NCI-H1092 treated with DMSO at 0.1 percent for 48 hours (cell line): ENCODE results near the gene WDR33.
"Not testable (repeated sequence)": the region's sequence is repeated elsewhere in the genome, so short reads cannot be mapped to it uniquely, and the experiment has no call there.

Experiments used
- DNase-seq: peaks from one replicate; lab custom pipeline; 2025; lab: John Stamatoyannopoulos, UW

The WDR33 gene

DNA sequence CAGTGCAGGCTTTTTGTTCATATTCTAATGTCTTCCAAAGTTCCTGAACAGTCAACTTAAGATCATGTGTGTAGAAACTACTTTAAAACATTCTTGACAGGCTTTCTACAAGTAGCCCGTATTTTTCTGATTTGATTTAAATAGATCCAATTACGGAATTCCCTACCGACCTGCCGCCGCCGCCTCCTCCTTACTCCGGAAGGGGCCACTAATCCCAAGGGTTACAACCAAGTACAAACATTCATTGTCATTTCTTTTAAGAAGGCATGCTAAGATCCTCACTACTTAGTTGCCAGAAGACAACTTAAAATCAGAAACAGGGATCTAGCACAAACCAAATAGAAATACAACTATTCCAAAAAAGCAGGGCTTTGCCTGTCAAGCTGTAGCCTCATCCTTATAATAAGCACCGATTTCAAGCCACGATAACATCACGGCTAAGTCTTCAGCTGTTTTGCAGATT is 784 bp downstream of the WDR33 start:
- peak; percentile 15 for DNase-seq

GRCh38 chr2:127807678-127808353 is 3.2 kb downstream of the WDR33 start:
- no peak for DNase-seq

GRCh38 chr2:127806860-127807259 is 4.1 kb downstream of the WDR33 start:
- not testable (repeated sequence) for DNase-seq

GRCh38 chr2:127805491-127805890 is 5.5 kb downstream of the WDR33 start:
- no peak for DNase-seq

DNA sequence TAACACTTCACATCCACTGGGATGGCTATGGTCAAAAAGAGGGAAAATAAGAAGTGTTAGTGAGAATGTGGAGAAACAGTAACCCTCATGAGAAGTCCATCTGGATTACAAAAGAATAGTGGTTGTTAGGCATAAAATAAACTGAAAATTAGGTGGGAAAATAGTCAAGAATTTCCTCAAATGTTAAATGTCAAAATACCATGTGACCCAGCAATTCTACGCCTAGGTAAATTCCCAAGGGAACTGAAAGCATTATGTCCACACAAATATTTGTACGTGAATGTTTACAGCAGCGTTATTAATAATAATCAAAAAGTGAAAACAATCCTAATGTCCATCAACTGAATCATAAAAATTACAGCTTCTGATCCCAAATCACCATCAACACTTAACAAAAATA is 11.0 kb downstream of the WDR33 start:
- no peak for DNase-seq

DNA sequence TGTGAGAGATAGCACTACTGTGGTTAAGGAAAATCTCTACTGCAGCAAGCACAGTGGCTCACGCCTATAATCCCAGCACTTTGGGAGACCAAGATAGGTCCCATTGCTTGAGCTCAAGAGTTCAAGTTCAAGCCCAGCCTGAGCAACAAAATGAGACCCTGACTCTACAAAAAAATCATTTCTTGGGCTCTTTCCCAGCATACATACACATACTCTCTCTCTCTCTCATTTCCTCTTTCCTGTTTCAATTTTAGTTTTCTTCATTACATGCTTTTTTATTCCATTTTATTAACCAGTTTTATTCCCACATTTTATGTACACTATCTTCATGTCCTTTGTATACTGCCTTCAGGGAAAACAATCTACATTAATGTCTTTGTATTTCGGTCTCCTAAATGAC is 14.6 kb downstream of the WDR33 start:
- no peak for DNase-seq

DNA sequence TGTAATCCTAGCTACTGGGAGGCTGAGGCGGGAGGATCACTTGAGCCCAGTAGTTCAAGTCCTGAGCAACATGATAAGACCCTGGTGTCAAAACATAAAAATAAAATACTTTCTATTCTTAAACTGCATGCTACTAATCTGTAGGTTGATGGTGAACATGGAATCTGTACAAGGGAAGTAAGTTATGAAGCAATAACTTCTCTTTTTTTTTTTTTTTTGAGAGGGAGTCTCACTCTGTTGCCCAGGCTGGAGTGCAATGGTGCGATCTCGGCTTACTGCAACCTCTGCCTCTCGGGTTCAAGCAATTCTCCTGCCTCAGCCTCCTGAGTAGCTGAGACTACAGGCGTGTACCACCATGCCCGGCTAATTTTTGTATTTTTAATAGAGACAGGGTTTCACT is 16.1 kb downstream of the WDR33 start:
- DNase-seq = not testable (repeated sequence)

DNA sequence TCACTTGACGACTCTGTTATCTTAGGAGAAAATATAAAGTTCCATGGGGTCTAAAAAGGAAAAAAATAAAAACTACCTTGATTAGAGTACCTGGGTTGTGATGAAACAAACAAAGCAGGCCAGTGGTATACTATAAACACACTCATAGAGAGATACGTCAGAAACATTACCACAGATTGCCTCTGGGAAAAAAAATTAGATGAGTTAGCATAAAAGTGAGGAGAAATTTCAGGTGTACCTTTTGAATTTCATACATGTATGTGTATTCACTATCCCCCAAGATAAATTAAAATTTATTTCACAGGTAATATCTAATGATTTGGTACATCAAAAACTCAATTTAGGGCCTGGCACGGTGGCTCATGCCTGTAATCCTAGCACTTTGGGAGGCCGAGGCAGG is 18.2 kb downstream of the WDR33 start:
- no peak for DNase-seq

DNA sequence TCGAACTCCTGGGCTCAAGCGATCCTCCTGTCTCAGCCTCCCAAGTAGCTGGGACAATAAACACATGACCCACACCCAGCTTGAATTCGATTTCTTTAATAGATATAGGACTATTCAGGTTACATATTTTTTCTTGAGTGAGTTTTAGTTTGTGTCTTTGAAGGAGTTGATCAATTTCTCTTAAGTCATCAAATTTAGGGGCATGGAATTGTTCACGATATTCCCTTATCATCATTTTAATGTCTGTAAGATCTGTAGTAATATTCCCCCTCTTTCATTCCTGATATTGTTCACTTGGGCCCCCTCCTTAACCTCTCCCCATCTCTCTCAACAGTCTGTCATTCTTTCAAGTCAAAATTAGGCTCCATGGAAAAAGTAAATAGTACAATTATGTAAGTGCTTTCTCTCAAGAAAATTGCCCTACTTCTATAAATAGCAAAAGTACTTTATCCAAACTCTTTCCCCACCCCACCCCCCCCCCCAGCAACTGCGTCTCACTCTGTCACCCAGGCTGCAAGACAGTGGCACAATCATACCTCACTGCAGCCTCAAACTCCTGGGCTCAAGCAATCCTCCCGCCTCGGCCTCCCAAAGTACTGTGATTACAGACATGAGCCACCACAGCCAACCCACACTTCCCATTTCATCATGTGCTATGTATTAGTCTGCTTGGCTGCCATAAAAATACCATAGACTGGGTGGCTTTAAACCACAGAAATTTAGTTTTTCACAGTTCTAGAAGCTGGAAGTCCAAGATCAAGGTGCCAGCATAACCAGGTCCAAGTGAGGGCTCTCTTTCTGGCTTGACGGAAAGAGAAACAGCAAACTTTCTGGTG is 20.1 kb downstream of the WDR33 start:
- no peak for DNase-seq

DNA sequence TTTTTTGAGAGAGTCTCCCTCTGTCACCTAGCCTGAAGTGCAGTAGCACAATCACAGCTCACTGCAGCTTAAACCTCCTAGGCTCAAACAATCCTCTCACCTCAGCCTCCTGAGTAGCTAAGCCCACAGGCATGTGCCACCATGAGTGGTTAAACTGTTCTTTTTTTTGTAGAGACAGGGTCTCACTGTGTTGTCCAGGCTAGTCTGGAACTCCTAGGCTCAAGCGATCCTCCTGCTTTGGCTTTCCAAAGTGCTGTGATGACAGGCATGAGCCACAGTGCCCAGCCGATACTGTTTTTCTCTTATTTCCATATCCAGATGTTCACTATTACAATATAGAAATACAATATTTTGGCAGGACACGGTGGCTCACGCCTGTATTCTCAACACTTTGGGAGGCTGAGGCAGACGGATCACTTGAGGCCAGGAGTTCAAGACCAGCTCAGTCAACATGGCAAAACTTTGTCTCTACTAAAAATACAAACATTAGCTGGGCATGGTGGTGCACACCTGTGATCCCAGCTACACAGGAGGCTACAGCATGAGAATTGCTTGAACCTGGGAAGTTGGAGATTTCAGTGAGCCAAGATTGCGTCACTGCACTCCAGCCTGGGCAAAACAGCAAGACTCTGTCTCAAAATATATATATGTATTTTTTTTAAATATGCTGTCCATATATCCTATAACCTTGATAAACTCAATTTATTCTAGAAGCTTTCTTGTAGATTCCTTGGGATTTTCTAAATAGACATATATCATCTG is 24.7 kb downstream of the WDR33 start:
- DNase-seq = no peak

DNA sequence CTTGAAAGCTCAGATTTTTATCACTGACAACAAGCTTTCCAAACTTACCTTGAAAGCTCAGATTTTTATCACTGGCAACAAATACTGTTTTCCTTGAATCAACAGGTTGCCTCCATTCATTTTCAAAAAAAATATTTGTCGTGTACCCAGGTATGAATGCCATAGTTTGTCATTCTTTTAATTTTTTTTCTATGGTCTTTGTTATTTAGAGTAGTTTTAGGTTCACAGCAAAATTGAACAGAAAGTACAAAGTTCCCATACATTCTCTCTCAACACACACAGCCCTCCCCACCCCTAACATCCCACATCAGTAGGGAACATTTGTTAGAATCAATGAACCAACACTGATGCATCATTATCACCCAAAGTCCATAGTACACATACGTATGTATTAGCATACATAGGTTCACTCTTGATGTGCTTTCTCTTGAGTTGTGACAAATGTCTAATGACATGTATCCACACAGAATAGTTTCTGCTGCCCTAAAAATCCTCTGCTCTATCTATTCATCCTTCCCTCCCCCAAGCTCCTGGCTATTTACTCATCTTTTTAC is 25.9 kb downstream of the WDR33 start:
- no peak for DNase-seq

GRCh38 chr2:127783101-127783500 is 27.9 kb downstream of the WDR33 start:
- no peak for DNase-seq

GRCh38 chr2:127778850-127779249 is 32.1 kb downstream of the WDR33 start:
- DNase-seq = no peak

- DNase-seq = no peak
Measured at GRCh38 chr2:127778447-127778846, 32.5 kb downstream of the WDR33 start.

GRCh38 chr2:127776122-127776780 is 34.7 kb downstream of the WDR33 start:
- no peak for DNase-seq

DNA sequence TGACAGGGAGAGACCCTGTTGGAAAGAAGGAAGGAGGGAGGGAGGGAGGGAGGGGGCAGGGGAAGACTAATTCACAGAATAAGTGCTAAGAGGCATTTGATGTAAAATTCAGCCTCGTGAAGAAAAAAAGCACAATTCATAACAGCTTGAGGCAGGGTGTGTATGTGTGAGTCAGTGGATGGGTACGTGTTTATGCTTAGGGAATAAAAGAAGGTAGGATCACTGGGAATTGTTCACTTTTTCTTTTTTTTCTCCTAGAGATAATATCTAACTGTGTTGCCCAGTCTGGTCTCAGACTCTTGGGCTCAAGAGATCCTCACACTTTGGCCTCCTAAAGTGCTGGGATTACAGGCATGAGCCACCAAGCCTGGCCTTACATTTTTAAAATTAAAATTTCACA is 39.2 kb downstream of the WDR33 start:
- no peak for DNase-seq

DNA sequence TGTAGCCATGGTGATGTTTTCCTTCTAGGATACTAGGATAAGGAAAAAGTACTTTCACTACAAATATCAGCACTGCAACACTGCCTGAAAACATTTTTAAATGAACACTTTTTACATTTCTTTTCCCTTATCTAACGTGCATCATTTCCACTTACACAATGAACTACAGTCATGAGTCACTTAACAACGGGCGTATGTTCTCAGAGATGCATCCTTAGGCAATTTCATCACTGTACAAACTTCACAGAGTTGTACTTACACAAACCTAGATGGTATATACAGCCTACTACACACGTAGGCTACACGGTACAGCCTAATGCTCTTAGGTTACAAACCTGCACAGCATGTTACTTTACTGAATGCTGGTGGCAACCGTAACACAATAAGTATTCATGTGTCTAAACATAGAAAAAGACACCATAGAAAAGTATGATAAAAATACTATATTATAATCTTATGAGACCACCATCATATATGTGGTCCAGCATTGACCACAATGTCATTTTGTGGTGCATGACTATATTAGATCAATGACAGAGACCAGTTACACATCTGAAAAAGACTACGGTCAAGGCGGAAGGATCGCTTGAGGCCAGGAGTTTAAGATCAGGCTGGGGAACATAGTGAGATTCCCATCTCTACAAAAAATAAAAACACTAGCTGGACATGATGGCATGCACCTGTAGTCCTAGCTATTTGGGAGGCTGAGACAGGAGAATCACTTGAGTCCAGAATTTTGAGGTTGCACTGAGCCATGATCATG is 39.8 kb downstream of the WDR33 start:
- DNase-seq = no peak

DNA sequence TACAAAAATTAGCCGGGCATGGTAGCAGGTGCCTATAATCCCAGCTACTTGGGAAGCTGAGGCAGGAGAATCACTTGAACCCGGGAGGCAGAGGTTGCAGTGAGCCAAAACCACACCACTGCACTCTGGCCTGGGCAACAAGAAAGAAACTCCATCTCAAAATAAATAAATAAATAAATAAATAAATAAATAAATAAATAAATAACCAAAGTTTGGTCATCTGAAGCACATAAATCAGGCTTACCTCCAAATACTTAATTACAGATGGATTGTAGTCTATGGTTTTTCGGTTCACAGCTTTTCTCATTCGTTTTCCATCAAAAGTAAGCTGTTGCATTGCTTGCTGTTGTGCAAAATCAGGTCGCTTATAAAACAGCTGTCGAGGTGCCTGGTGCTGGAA is 40.4 kb downstream of the WDR33 start:
- DNase-seq = not testable (repeated sequence)

DNA sequence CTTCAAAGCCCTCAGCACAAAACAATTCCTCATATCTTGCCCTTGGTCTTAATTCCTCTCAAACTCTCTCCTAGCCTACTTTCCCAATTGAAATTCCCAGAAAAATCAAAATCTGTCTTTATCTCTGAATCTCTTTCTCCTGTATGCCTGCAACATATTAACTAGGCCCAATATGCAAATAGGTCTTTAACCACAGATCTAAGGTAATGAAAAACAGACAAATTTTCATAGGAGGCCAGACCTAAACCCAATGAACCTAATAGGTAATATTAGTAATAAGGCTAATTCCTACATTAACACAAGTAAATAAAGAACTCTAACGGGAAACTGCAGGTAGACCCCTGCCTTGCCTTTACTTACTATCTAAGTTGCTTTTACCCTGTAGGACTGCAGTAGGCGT is 41.4 kb downstream of the WDR33 start:
- DNase-seq = no peak

DNA sequence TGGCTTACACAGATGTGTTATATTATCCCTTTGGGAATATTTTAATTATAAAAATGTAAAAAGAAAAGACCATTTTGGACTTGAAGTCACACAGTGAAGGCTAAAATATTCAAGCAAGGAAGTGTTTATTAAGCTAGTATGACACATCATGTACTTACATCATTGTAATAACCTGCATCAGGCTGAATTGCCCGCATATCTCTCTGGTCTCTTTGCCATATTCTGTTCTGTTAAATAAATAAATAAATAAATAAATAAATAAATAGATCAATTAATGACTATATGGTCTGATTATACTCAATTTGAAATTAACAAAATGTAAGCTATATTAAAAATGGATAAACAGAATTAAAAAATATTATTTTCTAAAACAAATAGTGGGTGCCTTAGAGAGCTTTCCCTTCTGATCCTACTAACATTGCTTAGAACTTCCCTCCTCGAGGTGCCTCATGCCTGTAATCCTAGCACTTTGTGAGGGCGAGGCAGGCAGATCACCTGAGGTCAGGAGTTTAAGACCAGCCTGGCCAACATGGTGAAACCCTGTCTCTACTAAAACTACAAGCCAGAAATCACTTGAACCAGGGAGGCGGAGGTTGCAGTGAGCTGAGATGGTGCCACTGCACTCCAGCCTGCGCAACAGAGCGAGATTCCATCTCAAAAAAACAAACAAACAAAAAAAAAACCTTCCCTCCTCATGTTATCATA is 42.0 kb downstream of the WDR33 start:
- no peak for DNase-seq
